KBM-7 (cell line): ENCODE results near the gene CDAN1.

Experiments used
- DNase-seq: peaks from one replicate; pipeline ENCODE4 v3.0.0-alpha.2; 2015
- in situ Hi-C: fragments of 300-500 bp; cut with MboI; formaldehyde crosslinking; loops from 2 replicates; pipeline ENCODE4 v1.14.3; 2020; ENCODE audit warnings: low sequenced_read_pairs, low pct_unique_long_range_greater_than_20kb, mixed read lengths

Gene CDAN1

DNA sequence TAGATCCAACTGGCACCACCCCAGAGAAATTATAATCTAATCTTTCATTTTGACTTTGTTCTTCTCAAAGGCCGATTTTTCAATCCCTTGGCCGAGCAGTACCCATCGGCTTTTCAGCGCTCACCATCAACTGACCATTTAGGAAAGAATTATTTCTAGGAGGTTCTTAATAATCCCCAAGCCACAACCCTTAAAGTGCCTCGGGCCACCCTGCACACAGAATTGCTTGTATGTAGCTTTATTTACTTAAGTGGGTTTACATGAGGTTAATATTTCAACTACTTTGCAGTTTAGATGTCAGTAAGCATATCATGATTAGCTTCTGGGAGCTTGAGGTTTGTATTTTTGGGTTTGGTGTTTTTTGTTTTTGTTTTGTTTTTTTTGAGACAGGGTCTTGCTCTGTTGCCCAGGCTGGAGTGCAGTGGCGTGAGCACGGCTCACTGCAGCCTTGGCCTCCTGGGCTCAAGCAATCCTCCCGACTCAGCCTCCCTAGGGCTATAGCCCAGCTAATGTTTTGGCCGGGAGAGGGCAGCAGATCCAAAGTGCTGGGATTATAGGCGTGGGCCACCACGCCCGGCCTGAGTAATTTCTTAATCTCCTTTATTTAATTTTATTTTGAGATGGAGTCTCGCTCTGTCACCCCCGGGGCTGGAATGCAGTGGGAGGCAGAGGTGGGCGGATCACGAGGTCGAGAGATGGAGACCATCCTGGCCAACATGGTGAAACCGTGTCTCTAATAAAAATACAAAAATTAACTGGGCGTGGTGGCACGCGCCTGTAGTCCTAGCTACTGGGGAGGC is 801 bp upstream of the CDAN1 start:
- in situ Hi-C loops, result loop anchor here (25.0 kb wide), 1 partner anchor 175 kb away; the partner anchor contains the start of gene TTBK2
- peak; percentile 46 for DNase-seq

DNA sequence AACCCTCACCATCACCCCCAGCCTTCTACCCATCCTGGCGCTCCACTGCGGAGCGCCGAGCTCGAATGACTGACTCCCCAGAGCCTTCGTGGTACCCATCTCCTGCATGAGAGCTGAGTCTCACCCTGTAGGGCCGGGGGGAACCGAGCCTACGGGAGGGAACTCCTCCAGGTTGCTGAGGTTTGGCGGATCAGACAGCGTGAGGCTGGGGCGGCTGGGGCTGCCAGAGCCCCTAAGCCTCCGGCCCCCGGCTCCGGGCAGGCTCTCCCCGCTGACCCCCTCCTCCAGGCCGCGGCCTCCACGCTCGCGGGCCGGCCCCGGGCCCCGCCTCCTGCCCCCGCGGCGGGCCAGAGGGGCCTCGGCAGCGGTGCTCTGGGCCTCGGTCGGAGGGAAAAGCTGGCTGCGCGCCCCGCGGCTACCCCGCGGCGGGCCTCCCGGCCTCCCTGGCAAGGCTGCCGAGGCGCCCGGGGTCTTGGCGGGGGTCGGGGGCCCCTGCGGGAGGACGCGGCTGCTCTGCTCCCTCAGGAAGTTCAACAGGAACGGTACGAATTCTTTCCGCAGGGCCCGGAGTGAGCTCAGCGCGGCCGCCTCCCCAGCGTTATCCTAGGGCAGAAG is 643 bp downstream of the CDAN1 start:
- DNase-seq, result peak; percentile 15
- in situ Hi-C loops, result loop anchor here (25.0 kb wide), 1 partner anchor 176 kb away; the partner anchor contains the start of gene TTBK2

DNA sequence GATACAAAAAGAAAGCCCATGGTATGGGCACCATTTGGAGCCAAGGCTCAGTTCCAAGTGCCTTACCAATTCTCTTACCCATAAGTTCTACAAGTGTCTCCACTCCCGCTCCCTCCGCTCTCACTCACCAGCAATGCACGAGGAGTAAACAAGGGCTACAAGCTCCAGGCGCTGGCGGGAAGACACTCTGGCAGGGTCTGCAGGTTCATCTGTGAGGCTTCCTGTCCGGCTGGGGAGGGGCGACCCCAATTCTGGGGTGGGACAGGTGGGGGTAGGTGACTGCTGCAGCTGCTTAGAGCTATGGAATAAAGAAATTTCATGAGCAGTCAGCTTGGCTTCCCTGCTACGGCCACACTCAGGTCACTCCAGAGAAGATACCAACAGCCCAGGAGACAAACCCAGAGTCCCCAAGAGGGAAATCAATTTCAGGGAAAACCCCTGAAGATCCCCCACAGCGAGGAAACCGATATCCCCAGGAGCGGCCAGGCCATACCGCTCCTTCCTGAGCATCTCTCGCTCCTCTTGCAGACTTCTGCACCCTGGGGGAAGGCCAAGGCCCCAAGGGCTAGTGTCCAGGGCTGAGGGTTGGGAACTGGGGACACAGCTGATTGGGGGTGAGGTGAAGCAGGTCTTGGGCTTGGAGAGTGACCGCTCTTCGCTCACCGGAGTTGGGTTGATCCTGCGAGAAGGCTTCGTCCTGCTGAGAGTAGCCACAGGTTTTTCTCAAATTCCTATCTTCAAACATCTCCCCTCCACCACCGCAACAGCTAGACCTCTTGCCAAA is 1.4 kb downstream of the CDAN1 start:
- in situ Hi-C loops, result loop anchor here (25.0 kb wide), 1 partner anchor 177 kb away; the partner anchor contains the start of gene TTBK2
- DNase-seq, result no peak

DNA sequence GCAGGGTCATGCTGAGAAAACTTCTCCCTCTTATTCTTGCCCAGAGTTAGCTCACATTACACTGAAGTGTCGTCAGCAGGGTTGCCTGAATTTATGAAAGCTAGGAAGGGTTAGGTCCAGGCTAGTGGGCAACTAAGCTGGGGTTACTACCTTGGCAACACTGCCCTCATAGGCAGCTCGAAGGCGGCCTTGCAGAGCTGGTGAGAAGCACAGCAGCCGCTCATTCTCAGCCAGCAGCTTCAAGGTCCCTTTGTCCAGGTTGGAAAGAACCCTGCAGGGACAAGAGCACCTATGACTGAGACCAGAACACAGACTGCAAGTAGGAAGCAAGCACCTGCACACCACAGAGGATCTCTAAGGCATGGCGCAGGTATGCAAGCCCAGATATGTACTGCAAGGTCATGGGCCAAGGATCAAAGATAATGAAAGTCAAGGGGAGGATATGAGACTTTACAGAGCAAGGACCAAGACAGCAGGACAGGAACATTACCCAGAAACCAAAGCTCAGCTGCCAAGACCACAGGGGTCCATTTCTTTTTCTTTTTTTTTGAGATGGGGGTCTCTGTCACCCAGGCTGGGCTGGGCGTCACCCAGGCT is 2.8 kb downstream of the CDAN1 start:
- DNase-seq, result no peak
- in situ Hi-C loops, result loop anchor here (25.0 kb wide), 1 partner anchor 178 kb away; the partner anchor contains the start of gene TTBK2

DNA sequence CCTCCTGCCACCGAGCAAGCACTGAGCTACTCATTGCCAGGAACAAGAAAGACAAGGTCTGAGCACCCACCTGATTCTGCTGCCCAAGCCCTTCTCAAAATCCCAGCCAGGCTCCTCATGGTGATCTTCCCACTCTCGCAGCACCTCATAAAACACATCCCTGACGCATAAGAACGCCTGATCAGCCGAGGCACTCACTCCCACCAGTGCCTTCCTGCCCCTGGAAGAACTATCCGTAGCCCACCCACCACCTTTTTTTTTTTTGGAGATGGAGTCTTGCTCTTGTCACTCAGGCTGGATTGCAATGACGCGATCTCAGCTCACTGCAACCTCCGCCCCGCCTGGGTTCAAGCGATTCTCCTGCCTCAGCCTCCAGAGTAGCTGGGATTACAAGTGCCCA is 3.9 kb downstream of the CDAN1 start:
- no peak for DNase-seq
- in situ Hi-C loops, result loop anchor here (25.0 kb wide), 1 partner anchor 179 kb away; the partner anchor contains the start of gene TTBK2

DNA sequence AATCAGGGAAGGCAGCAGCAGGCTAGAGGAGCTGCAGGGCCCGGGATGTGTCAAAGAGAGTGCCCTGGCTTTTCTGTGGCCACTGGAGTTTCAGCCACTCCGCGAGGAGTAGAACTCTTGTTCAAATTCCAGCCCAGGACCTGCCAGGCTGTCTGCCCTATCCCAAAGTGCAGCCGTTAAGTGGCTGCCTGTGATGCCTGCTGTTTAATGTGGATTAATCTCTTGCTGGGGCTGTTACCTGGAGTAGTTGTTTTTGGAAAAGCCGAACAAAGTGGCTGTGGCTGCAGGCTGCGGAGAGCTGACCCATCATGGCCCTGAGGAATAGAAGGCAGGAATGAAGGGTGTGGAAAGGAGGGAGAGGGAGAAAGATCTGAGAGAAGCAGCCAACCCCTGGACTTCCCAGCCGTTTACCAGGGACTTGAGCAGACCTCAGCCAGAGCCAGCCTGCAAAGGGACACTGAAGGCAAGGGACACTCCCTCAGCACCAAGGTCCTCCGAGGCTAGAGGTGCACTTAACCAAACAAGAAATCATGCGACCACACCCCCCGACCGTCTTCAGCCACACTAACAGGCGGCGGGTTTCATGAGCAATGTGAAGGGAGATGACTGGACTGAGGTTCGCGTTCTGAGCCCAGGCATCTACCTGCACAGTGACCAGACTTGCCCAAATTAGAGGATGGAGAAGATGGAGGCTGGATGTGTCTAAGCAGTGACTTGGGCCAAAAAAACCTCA is 4.7 kb downstream of the CDAN1 start:
- in situ Hi-C loops, result loop anchor here (25.0 kb wide), 1 partner anchor 180 kb away; the partner anchor contains the start of gene TTBK2
- DNase-seq, result no peak

DNA sequence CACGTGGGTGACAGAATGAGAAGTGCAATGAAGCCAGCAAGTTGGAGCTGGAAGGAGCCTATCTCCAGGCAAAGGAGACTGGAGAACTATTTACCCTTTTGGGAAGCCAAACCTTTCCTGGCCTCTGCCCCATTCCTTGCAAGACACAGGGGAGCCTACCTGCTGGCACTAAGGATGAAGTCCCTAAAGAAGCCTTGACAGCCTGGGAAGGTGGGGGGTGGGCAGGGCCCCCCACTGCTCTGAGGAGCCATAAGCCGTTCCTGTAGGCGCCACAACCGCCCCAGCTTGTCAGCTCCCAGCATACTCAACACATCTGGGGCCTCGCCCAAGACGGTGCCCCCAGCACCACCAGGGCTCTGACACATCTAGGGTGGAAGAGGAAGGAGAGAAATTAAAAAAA is 5.5 kb downstream of the CDAN1 start:
- DNase-seq, result no peak
- in situ Hi-C loops, result loop anchor here (25.0 kb wide), 1 partner anchor 181 kb away; the partner anchor contains the start of gene TTBK2

DNA sequence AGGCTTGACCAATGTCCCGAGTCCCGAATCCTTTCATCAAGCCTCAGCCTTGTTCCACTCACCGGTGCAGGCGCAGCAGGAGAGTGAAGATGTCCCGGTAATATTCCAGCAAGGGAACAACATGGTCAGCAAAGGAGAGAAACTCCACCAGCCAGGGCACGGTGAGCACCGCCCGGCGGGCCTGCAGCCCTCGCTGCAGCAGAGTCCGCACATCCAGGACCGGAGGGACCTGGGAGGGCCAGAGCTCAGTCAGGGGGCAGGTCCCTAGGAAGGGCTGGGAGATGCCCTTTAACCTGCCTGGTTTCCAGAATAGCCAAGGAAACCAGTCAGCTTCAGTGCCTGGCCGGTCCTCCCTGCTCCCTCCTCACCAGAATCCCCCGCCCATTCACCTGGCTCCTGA is 6.4 kb downstream of the CDAN1 start:
- no peak for DNase-seq
- in situ Hi-C loops, result loop anchor here (25.0 kb wide), 1 partner anchor 182 kb away; the partner anchor contains the start of gene TTBK2

DNA sequence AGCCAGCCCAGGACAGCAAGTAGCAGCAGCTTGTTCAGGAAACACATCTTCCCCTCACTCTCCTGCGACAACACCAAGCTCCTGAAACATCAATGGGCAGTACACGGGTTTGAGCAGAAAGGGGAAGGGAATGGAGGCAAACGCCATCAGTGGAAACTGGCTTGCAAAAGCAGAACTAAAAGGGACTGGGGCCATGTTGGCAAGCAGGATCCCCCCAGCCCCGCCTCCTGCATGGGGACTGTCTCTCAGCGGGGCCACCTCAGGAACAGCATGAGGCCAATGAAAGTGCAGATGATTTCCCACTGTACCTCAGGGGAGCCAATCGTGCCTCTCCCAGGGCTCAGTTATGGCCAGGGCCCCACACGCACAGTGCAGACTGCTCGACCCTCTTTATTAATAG is 6.8 kb downstream of the CDAN1 start:
- in situ Hi-C loops, result loop anchor here (25.0 kb wide), 1 partner anchor 182 kb away; the partner anchor contains the start of gene TTBK2
- peak; percentile 67 for DNase-seq

DNA sequence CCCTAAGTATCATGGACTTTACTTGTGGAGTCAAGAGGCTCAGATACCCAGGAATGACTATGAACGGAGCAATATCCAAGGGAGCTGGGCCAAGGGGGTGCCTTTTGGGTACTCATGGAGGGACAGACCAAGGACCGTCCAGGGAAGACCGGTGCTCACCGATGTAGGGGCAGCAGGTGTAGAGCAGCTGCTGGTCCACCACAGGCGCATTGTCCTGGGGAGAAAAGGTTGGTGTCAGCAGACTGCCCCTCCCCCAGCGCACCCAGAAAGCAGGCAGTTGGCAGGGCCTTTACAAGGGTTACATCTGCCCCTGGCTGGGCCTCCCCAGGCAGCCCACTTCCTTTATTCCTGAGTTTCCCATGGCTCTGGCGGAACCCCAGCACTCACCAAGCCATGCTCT is 7.5 kb downstream of the CDAN1 start:
- DNase-seq, result no peak
- in situ Hi-C loops, result loop anchor here (25.0 kb wide), 1 partner anchor 183 kb away; the partner anchor contains the start of gene TTBK2

DNA sequence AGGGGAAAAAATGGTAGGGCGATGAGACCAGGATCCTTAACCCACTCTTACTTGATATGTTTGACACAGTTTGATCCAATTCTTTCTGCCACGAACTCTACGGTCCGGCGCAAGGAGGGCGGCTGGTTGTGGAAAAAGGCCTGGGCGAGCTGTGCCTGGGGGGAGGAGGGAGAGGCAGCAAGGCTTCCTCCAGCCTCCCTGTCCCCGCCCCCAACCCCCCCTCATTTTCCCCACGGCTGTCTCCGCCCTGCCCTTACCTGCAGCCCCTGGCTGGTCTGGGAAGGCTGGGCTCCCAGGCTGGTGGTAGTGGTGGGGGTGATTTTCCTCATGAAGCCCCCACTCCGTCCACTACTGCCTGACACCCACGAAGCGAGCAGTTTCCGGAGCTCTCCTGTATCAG is 8.0 kb downstream of the CDAN1 start:
- in situ Hi-C loops, result loop anchor here (25.0 kb wide), 1 partner anchor 183 kb away; the partner anchor contains the start of gene TTBK2
- no peak for DNase-seq

DNA sequence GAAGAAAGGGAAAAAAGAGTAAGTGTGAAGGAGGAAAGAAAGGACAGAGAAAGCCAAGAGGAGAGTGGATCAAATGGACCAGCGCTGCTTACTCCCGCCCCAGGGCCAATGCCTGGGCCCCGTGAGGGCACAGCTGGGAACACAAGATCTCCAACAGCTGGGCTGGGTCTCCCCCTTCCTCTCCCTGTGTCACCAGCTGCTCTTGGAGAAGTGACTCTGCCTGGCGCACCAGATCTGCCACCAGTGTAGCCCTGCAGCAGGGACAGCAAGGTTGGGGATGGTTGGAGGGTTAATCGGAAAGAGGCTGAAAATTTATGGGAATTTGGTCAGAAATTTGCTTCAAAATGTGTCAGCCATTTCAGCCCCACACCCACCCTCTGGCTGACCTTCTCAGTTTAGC is 8.4 kb downstream of the CDAN1 start:
- in situ Hi-C loops, result loop anchor here (25.0 kb wide), 1 partner anchor 184 kb away; the partner anchor contains the start of gene TTBK2
- no peak for DNase-seq

DNA sequence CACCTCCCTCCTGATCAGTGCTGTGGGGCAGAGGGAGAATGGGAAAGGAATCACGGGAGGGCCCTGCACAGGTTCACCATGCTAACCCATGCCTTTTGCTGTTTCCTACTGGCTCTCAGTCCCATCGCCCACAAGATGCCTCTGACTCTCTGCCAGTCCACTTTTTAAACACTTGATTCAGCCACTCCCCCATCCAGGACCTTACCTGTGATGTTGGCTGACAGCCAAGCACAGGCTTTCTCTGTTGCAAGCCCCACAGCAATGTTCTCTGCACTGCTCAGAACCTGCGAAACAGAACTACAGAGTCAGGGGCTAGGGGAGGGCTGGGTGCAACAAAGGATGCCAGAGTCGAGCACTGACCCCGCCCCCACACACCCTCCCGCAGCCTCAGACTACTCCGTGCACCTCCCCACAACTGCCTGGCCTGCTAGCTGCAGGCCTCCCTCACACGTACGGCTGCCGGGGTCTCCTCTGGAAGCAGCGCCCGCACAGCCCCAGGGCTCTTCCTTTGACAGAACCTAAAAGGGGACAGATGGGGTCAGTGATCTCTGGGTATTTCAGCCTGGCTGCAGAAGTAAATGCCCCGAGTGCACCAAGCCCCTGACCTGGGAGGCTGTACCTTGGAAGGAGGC is 9.1 kb downstream of the CDAN1 start:
- no peak for DNase-seq
- in situ Hi-C loops, result loop anchor here (25.0 kb wide), 1 partner anchor 184 kb away; the partner anchor contains the start of gene TTBK2

DNA sequence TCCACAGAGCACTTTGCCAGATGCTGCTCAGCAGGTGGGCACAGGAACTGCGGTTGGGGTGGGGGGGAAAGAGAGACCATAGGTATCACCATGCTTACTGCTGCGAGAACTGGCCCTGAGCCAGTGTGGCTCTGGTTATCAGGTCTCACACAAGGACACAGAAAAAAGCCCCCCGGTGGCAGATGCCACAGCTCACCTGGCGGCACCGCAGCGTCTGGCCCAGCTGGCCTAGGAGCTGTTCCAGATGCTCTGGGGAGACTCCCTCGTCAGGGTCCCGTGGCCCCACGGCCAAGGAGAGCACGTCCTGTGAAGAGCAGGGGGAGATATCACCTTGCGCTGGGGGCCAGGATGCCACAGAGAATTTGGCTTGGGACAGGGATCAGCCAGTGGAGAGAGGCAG is 10.8 kb downstream of the CDAN1 start:
- in situ Hi-C loops, result loop anchor here (25.0 kb wide), 1 partner anchor 186 kb away; the partner anchor contains the start of gene TTBK2
- no peak for DNase-seq

DNA sequence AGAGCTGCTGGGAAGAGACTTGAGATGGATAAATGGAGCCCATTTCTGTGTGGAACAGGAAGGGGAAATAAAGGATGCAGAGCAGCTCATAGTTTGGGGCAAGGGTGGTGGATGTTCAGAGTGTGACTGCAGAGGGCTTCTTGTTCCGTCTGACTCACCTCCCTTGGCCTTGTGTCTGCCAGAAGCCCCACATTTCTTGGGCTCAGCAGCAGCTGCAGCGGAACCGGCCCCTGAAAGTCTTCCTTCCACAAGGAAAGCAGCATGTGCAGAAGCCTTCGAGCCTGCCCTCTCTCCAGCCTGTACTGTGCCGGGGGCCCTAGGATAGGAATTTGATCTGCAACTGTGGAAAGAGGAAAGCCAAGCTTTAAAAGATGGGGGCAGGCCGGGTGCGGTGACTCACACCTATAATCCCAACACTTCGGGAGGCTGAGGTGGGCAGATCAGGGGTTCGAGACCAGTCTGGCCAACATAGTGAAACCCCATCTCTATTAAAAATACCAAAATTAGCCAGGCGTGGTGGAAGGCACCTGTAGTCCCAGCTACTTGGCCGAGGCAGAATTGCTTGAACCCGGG is 11.5 kb downstream of the CDAN1 start:
- in situ Hi-C loops, result loop anchor here (25.0 kb wide), 1 partner anchor 187 kb away; the partner anchor contains the start of gene TTBK2
- no peak for DNase-seq

DNA sequence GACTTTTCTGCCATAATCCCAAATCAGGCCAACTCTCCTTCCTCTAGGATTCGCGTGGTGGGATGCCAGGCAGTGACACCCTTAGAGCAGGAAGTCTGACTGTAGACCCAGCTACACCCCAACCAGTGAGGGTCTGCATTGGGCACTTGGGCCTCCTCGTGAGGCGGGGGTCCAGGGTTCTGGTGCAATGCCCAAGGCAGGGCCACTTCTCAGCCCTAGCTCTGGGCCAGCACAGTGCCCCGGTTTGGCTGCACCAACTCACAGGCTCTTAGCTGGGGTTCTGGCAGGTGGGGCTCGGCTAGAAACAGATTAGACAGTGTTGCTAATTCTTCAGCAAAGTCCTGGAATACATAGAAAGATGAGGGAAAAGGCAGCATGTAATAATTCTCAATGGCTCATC is 12.7 kb downstream of the CDAN1 start:
- no peak for DNase-seq
- in situ Hi-C loops, result no loop called here

DNA sequence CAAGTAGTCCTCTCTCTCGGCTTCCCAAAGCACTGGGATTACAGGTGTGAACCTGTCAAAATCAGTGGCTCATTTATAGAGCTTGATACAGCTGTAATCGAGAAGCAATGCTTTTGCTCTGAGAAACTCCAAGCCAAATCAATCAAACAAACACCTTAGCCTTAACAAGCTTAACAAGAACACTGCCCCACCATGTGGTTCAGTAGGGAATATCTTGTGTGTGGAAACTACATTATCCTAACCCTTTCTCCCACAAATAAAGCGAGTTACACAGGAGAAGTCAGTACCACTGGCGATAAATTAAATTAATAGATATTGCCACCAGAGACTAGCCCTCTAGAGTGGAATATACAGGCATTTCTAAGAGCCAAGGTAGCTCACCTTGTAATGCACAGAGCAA is 13.9 kb downstream of the CDAN1 start:
- DNase-seq, result peak; percentile 14
- in situ Hi-C loops, result no loop called here
